NCI-H82 (cell line): Measurements from ENCODE around the gene CXCL5.
"Not testable (repeated sequence)": the region's sequence is repeated elsewhere in the genome, so short reads cannot be mapped to it uniquely, and the experiment has no call there.

Source experiments
- DNase-seq: peaks from one replicate; lab custom pipeline; 2025; lab: John Stamatoyannopoulos, UW

Gene CXCL5

DNA sequence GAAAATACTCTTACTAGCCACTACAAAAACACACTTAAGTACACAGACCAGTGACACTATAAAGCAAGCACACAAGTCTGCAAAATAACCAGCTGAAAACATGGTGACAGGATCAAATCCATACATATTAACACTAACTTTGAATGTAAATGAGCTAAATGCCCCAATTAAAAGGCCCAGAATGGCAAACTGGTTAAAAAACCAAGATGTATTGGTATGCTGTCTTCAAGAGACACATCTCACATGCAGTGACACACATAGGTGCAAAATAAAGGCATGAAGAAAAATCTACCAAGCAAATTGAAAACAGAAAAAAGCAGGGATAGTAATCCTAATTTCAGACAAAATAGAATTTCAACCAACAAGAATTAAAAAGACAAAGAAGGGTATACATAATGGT lies 27.5 kb downstream of the CXCL5 start:
- no peak for DNase-seq

DNA sequence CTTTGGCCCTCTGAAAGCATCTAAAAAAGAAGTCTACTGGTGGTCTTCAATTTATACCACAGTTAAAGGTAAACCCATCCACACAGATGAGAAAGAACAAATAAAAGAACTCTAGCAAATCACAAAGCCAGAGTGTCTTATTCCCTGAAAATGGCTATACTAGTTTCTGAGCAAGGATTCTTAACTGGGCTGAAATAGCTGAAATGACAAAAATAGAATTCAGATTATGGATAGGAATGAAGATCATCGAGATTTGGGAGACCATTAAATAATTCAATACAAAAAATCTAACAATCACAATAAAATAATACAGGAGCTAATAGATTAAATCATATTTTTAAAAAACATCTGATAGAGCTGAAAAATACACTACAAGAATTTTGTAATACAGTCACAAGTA lies 28.5 kb downstream of the CXCL5 start:
- no peak for DNase-seq

DNA sequence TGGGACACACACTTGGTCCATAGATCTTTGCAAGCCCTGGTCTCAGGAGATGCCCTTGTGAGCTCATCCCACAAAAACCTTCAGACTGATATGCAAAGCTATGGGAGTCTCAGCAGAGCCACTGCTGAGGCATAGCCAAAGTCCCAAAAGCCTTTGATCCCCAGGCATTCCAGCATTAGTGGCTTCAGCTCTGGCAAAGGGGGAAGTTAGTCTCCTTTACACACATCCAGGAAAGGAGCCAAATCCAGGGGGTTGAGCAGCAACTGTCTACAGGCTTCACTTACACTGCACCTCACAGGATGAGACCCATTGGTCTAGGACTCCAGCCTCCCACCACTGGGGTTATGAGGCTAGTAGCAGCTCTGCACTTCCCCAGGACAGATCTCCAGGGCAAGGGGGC lies 30.6 kb downstream of the CXCL5 start:
- DNase-seq, result no peak

DNA sequence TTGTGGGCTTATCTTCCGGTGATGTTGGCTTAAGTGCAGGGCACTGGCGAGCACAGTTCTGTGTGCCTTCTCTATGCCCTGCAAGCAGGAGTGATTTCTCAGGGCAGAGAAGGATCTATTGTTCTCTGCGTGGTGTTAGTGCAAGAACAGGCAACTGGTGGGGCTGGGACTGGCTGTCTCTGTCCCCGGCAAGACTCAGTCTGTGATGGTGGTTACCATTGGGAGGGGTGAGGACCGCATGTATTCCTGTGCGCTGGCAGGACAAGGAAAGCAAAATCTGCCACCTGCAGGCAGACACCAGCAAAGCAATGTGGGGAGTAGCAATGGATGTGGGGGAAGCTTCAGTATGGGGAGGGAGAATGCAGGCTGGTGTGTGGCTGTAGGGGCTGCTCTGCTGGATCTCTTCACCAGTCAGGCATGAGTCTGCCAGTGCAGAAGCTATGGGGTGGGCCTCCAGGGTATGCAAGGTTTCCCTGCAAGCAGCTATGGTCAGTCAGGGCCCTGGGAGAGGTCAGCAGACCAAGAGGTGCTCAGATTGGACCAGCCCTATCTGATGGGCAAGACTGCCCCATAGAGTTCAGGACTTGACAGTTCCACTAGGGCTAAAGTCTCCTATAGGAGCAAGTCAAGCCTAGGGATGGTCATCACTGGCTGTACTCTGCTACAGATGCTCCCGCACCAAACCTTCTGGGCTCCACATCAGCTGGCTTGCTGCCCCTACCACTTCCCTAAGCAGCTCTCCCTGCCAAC lies 33.4 kb downstream of the CXCL5 start:
- peak; percentile 52 for DNase-seq

DNA sequence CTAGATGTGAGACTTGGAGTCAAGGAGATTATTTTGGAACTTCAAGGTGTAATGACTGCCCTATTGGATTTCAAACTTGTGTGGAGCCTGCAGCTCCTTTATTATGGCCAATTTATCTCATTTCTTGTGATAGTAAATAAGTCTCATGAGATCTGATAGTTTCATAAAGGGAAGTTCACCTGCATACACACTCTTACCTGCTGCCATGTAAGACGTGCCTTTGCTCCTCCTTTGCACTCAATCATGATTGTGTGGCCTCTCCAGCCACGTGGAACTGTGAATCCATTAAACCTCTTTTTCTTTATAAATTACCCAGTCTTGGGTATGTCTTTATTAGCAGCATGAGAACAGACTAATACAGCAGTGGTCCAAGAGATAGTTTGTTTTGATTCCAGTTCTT lies 35.8 kb downstream of the CXCL5 start:
- DNase-seq, result no peak

DNA sequence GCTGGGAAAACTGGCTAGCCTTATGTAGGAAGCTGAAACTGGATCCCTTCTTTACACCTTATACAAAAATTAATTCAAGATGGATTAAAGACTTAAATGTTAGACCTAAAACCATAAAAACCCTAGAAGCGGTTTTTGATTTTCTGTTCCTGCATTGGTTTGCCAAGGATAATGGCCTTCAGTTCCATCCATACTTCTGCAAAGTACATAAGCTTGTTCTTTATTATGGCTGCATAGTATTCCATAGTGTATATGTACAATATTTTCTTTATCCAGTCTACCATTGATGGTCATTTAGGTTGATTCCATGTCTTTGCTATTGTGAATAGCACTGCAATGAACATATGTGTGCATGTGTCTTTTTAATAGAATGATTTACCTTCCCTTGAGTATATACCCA lies 39.4 kb downstream of the CXCL5 start:
- DNase-seq, result not testable (repeated sequence)

DNA sequence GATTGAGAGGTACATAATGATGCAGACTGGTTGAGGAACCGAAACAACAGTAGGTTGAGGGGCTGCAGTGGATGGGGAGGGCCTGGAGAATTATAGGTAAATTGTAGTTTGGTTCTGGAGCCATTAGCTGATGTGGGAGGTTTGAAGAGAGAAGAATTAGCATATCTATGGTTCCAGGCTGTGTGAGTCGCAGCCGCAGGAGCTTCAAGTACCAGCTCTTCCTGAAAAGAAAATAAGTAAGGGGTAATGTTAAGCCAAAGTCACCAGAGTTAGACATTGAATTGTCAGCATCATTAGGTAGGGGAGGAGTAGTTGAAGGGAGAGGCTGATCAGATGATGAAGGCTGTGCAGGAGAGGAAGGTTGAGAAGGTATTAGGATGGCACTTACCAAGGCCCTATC lies 46.1 kb downstream of the CXCL5 start:
- DNase-seq, result peak; percentile 61

DNA sequence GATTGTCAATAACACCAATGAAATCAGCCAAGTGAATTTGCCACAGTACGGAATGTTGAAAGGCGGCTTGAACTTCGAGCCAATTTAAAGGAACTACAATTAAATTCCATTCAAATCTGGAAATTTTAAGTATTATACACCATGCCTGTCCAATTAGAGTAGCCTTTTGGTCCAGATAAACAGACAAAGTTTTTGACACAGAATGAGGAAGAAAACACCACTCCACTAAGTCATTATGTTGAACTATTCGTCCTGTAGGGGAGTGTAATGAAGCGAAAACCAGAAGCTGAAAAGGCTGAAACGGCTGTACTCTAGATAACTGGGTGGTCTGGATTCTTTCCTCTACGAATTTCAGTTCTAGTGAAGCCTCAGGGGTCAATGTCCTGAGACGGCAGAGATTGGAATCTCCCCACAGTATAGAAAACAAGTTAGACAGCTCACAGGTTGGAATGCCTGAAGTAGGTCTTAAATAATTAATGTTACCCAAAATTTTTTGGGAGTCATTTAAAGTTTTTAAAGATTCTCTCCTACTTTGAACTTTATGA lies 48.0 kb downstream of the CXCL5 start:
- not testable (repeated sequence) for DNase-seq

DNA sequence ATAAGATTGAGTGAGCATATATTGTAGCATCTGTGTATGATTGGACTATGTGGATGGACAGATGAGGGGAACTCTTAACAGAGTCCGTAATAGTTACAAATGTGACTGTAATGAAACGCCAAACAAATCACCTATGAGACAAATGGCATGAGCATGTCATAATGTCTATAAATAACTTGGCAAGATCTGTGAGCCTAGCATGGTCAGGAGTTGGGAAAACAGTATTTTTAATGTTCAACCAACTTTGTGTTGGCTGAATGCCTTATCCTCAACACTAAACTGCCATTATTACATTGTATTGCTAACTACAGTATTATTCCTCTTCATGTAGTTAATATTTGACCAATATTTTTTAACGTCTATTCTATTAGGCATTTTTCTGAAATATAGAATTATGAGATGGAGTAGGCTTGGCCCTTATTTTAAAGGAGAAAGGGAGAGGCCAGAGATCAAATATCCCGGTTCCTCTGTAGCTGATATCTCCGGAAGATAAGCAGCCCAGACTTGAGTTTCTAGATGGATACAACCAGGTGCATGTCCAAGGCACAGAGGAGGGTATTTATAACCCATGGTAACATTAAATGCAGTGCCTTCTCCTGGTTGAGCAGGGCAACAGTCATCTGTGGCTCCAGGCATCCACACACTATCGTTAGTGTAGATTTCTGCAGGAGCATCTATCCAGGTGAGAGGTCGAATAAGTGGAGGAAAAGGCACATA lies 49.3 kb downstream of the CXCL5 start:
- DNase-seq, result no peak

DNA sequence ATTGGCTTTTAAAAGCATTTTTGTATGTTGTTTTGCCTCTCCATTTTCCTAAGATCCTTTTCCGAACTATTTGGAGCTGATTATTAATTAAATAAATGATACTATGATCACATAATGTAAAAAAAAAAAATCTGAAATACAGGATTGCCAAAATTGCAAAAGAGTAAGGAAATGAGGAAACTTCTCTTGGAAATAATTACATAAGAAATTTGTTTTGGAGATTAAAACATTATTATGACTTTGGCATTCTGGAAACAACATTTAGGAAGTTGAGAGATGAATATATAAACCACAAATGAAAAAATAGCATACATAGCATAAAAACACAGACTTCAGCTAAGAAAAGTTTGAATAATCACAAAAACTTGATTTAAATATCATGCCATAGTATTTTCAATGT lies 50.2 kb downstream of the CXCL5 start:
- DNase-seq, result no peak

DNA sequence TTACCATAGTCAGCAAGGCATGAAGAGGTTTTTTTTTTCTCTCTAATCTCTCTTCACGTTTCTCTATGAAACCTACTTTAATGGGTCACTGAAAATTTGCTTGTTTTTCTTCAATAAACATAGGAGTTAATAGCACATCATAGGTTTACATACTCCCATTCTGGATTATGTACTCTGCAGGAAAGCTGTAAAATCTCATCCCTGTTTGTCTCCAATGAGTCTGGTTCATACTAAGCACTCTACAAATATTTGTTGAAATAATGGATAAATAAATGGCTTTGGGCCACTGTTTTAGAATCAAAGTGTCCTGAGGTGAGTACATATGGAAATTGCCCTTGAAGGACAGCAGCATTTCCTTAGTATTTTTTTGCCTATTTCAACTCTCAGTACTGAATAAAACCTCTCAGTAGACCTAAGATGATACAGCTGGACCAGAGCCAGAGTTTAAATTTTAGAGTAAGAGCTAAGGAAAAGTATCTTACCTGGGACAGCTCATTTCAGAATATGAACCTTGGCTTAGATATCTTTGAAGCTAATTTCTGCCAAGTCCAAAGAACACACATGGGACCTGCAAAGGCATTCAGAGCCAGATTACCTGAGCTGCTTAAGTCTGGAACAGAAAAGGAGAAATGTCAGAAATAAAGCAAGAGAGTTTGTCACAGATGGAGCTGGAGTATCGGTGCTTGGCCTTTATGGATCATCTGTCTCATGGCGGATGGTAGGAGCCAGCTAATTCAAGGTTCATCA lies 51.1 kb downstream of the CXCL5 start:
- peak; percentile 2 for DNase-seq

DNA sequence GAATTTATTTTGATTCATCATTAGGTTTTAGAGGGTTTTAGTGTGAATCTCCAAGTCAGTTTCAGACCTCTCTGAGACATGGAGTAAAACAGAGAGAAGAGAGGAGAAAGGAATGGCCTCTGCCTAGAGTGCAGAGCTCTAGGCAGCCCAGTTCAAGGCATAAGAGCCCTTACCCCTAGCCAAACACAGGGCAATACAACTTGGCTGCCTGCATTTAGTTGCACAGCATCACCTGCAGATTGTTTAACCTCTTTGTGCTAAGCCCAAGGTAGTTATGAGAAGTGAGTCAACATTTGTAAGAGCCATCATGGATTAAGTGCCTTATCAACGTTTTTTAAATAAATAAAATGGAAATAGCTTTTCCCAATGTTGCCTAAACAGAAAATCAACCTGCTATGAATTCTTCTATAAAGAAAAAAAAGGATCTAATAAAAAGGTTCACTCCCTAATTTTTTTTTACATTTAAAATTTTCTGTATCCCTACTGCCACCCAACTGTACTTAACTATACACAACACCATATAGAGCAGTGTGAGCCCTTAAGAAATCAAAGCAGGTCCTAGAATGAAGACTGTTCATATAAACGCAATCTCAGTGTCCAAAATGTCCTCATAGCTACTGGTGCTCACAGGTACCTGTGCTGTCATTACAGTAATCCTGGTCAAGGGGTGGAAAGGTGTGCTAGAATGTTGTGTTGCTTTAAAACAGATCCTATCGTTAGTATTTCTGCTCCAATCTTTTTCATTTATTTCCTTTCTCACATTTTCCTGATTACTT lies 52.6 kb downstream of the CXCL5 start:
- DNase-seq, result peak; percentile 42
